DND-41 (cell line): ENCODE measurements around the gene METAP2.

Source experiments
- CTCF ChIP-seq: IDR thresholded peaks from 2 replicates; pipeline ENCODE4 v1.5.1; 2012; ENCODE audit warnings: borderline replicate concordance, low read length, moderate library complexity, mild to moderate bottlenecking; ENCODE audit not compliant: poor library complexity, severe bottlenecking; ENCODE audit errors: extremely low read depth
- EZH2 ChIP-seq: IDR thresholded peaks from 3 replicates; pipeline ENCODE4 v1.6.1; 2012; ENCODE audit warnings: borderline replicate concordance, low read depth, mild to moderate bottlenecking, moderate library complexity, low read length, inconsistent platforms; ENCODE audit not compliant: severe bottlenecking

GRCh38 chr12:95429172-95429510 lies 44.8 kb upstream of the METAP2 start:
- TF ChIP-seq CTCF, result no peak
- no peak for TF ChIP-seq EZH2
